Neural progenitor cell (in vitro differentiated cells): Measurements from ENCODE around the gene LGALS8.

Source experiments
- EZH2phosphoT487 ChIP-seq: fragments of 200-600 bp; sonication (generic); IDR thresholded peaks from 2 replicates; pipeline ENCODE4 v1.6.1; 2017; ENCODE audit warnings: antibody characterized with exemption
- TF ChIP-seq, protein P1 (sequence below): fragments of 200-600 bp; sonication (generic); IDR thresholded peaks from 2 replicates; pipeline ENCODE4 v1.5.1; 2017; ENCODE audit warnings: antibody characterized with exemption, mild to moderate bottlenecking

DNA sequence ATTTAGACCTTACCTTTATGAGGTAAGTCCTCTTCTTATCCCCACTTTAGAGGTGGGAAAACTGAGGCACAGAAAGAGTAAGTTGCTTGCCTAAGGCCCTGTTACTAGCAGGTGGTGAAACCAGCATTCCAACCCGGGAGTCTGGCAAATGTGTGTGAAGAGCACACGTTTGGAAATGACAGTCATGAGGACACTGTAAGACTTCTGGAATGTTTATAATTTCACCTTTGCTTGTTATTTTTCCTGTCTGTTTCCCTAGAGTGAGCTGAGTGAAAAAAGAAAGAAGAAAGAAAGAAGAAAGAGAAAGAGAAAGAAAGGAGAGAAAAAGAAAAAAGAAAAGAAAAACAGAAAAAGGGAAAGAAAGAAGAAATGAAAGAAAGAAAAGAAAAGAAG is 21.2 kb upstream of the LGALS8 start:
- TF ChIP-seq, protein P1, sequence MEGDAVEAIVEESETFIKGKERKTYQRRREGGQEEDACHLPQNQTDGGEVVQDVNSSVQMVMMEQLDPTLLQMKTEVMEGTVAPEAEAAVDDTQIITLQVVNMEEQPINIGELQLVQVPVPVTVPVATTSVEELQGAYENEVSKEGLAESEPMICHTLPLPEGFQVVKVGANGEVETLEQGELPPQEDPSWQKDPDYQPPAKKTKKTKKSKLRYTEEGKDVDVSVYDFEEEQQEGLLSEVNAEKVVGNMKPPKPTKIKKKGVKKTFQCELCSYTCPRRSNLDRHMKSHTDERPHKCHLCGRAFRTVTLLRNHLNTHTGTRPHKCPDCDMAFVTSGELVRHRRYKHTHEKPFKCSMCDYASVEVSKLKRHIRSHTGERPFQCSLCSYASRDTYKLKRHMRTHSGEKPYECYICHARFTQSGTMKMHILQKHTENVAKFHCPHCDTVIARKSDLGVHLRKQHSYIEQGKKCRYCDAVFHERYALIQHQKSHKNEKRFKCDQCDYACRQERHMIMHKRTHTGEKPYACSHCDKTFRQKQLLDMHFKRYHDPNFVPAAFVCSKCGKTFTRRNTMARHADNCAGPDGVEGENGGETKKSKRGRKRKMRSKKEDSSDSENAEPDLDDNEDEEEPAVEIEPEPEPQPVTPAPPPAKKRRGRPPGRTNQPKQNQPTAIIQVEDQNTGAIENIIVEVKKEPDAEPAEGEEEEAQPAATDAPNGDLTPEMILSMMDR: no peak
- no peak for TF ChIP-seq EZH2phosphoT487
